ENCODE data around the gene DHRSX.

- TF ChIP-seq, protein P1, sequence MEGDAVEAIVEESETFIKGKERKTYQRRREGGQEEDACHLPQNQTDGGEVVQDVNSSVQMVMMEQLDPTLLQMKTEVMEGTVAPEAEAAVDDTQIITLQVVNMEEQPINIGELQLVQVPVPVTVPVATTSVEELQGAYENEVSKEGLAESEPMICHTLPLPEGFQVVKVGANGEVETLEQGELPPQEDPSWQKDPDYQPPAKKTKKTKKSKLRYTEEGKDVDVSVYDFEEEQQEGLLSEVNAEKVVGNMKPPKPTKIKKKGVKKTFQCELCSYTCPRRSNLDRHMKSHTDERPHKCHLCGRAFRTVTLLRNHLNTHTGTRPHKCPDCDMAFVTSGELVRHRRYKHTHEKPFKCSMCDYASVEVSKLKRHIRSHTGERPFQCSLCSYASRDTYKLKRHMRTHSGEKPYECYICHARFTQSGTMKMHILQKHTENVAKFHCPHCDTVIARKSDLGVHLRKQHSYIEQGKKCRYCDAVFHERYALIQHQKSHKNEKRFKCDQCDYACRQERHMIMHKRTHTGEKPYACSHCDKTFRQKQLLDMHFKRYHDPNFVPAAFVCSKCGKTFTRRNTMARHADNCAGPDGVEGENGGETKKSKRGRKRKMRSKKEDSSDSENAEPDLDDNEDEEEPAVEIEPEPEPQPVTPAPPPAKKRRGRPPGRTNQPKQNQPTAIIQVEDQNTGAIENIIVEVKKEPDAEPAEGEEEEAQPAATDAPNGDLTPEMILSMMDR (IDR thresholded peaks at IDR 0.05) = no peak
- TF ChIP-seq EZH2phosphoT487 (IDR thresholded peaks at IDR 0.05) = no peak
These were observed 324.5 kb downstream of the DHRSX start for GRCh38 chrX:2176274-2176673.

Data from neural progenitor cell (in vitro differentiated cells).